Measurements from ENCODE around the gene DCAF4L1. TPM values are rescaled to one million over a fixed set of nuclear protein-coding genes. Genes with fewer than 3 reads are reported as not detected.
A peak's percentile ranks its signal among the peaks of the same experiment; 100 is the strongest.

DCAF4L1 gene
- total RNA-seq, 1 experiment from 2014 or later: 0.41 TPM

DNA sequence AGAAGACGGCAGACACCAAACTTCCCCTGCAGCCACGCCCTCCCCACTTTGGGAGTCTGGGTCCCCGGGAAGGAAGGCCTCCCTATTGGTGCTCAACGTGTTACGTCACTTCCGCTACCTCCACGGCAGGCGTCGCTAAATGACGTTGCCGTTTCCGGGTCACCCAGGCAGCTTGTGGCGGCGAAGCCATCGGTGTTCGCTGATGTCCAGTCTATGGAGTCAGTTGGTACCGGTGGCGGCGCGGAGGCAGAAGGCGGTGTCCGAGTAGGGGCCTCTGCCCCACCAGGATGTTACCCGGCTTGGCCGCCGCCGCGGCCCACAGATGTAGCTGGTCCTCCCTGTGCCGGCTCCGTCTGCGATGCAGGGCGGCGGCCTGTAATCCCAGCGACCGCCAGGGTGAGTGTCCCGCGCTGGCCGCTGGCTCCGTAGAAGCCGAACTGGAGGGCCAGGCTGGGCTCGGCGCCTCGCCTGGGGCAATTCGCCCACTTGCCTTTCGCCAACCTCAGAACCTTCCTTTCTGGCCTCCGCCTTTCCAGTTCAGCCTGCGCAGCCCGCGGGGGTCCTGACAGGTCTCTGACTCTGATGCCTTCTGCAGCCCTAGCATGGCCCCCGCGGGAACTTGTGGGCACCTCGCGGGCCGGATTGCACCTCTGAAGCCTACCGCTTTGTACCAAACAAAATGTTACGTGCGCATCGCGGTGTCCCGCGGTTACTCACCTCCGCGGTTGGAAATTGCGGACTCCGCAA lies 9.0 kb downstream of the DCAF4L1 start, which contains the start of gene SLC30A9:
Gene SLC30A9, plus strand, starts transcription at position 166 of the 747 bp plus-strand sequence. Its CDS starts 122 bp downstream, at position 288.
- ChIA-PET POLR2A (ENCODE audit: low non-redundant PET) (no interaction called here), CTCF (interaction anchor here (0.5 kb wide), 1 partner anchor 27 kb away, joined by 4 read pairs; no protein-coding TSS in a partner anchor)
- no peaks in the 10 kb centered on the region for H3K9me3 ChIP-seq (ENCODE audit: low read depth, low read length, poor library complexity, severe bottlenecking)
- intact Hi-C loops (cut with micrococcal nuclease; ENCODE audit: unreplicated experiment): no loop called here
- peak within 1 kb of the TSS; percentile 92 for H3K4me3 ChIP-seq (ENCODE audit: low read depth, low read length, poor library complexity, severe bottlenecking)
- H3K27ac ChIP-seq (ENCODE audit: low read depth, low read length, poor library complexity, severe bottlenecking): peak within 1 kb of the TSS; percentile 76
- no peaks in the 10 kb centered on the region for H3K36me3 ChIP-seq (ENCODE audit: insufficient read depth, low read length, poor library complexity, severe bottlenecking)
- BruUV-seq (replicated peaks): no TSS peak
- DNase-seq (ENCODE audit: low spot score): peak; percentile 96
- H3K4me1 ChIP-seq (ENCODE audit: insufficient read depth, low read length, poor library complexity, severe bottlenecking): peaks cover 10% of the 10 kb centered on the region
- H3K27me3 ChIP-seq (replicated peaks; ENCODE audit: insufficient read depth, low read depth, low read length, poor library complexity): no peaks in the 10 kb centered on the region
- TF ChIP-seq, protein P1, sequence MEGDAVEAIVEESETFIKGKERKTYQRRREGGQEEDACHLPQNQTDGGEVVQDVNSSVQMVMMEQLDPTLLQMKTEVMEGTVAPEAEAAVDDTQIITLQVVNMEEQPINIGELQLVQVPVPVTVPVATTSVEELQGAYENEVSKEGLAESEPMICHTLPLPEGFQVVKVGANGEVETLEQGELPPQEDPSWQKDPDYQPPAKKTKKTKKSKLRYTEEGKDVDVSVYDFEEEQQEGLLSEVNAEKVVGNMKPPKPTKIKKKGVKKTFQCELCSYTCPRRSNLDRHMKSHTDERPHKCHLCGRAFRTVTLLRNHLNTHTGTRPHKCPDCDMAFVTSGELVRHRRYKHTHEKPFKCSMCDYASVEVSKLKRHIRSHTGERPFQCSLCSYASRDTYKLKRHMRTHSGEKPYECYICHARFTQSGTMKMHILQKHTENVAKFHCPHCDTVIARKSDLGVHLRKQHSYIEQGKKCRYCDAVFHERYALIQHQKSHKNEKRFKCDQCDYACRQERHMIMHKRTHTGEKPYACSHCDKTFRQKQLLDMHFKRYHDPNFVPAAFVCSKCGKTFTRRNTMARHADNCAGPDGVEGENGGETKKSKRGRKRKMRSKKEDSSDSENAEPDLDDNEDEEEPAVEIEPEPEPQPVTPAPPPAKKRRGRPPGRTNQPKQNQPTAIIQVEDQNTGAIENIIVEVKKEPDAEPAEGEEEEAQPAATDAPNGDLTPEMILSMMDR (conservative IDR thresholded peaks at IDR 0.05; ENCODE audit: low read depth, low read length): 0 out of 2 replicates have a peak, but pooled peaks have one; percentile 33
- no peak for TF ChIP-seq EZH2 (IDR thresholded peaks at IDR 0.05; ENCODE audit: borderline replicate concordance, low read depth, low read length, poor library complexity, severe bottlenecking)

DNA sequence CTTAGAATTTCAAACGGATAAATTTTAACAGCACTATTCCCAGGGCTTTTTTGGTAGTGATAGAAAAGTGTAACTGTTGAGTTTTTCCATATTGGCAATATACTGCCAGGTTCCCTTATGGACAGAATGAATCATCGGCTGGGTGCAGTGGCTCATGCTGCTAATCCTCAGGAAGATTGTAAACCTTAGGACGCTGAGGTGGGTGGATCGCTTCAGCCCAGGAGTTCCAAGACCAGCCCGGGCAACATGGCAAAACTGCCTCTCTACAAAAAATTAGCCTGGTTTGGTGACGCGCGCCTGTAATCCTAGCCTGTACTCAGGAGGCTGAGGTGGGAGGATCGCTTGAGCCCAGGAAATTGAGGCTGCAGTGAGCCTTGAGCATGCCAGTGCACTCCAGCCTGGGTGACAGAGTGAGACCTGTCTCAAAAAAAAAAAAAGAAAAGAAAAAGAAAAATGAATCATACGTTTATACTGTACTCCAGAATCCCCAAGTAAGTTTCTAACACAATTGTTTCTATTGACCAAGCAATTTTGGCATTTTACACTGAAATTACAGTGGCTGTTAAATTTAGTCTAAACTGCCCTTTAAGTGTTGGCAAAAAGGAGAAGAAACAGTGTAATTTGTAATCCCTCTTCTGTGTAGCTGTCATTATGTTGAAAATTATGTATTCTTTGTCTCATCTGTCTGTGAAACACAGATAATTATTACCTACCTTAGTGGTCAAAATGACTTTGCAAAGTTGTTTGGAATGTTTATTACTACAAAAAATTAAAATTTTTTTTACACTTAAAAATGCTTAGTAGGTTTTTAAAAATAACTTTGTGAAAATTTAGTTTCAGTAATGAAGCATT lies 10.6 kb downstream of the DCAF4L1 start:
- Histone ChIP-seq H3K4me3 (ENCODE audit: low read depth, low read length, poor library complexity, severe bottlenecking) (peak overlapping the region; percentile 92), H3K27ac (ENCODE audit: low read depth, low read length, poor library complexity, severe bottlenecking) (no peak overlapping the region), H3K36me3 (ENCODE audit: insufficient read depth, low read length, poor library complexity, severe bottlenecking) (no peaks in the 10 kb centered on the region), H3K27me3 (replicated peaks; ENCODE audit: insufficient read depth, low read depth, low read length, poor library complexity) (no peaks in the 10 kb centered on the region), H3K9me3 (ENCODE audit: low read depth, low read length, poor library complexity, severe bottlenecking) (no peaks in the 10 kb centered on the region), H3K4me1 (ENCODE audit: insufficient read depth, low read length, poor library complexity, severe bottlenecking) (peaks cover 10% of the 10 kb centered on the region)
- TF ChIP-seq, protein P1 (conservative IDR thresholded peaks at IDR 0.05; ENCODE audit: low read depth, low read length): no peak
- no peak for TF ChIP-seq EZH2 (IDR thresholded peaks at IDR 0.05; ENCODE audit: borderline replicate concordance, low read depth, low read length, poor library complexity, severe bottlenecking)
- ChIA-PET CTCF (no interaction called here), POLR2A (ENCODE audit: low non-redundant PET) (no interaction called here)
- no TSS peak for BruUV-seq (replicated peaks)
- no peak for DNase-seq (ENCODE audit: low spot score)
- intact Hi-C loops (cut with micrococcal nuclease; ENCODE audit: unreplicated experiment): no loop called here

DNA sequence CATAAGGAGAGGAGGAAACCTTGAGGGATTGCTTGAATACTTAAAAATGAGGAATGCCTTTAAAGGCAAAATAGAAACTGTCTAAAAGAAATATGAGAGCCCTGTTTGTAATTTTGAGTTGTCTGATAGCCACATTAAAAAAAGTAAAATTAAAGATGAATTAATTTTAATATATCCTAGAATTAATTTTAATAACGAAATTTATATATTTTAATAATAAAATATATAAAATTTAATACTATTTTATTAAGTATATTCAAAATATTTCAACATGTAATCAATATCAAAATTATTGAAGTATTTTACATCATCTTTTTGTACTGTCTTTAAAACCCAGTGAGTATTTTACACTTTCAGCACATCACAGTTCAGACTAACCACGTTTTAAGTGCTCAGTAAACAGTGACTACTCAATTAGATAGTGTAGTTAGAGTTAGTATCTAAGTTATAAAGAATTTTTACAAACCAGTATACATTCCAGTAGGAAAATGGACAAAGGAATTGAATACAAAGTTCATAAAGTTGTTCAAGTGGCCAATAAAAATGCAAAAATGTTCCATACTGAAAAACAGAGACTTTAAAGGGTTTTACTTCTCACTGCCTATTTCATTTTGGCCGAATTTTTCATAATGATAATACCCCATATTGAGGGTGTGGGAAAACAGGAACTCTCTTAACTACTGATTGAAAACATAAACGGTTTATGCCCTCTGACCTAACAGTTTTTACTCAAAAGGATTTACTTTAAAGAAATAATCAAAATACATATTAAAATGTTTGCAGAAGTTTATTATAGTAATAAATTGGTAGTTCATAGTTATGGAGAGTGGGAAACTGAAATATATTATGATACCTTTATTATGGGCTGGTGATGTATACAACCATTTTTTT lies 11.7 kb downstream of the DCAF4L1 start:
- peaks cover 10% of the 10 kb centered on the region for H3K4me1 ChIP-seq (ENCODE audit: insufficient read depth, low read length, poor library complexity, severe bottlenecking)
- no peaks in the 10 kb centered on the region for H3K9me3 ChIP-seq (ENCODE audit: low read depth, low read length, poor library complexity, severe bottlenecking)
- ChIA-PET CTCF (no interaction called here), POLR2A (ENCODE audit: low non-redundant PET) (no interaction called here)
- H3K36me3 ChIP-seq (ENCODE audit: insufficient read depth, low read length, poor library complexity, severe bottlenecking): no peaks in the 10 kb centered on the region
- TF ChIP-seq, protein P1 (conservative IDR thresholded peaks at IDR 0.05; ENCODE audit: low read depth, low read length): no peak
- TF ChIP-seq EZH2 (IDR thresholded peaks at IDR 0.05; ENCODE audit: borderline replicate concordance, low read depth, low read length, poor library complexity, severe bottlenecking): no peak
- no peak overlapping the region for H3K27ac ChIP-seq (ENCODE audit: low read depth, low read length, poor library complexity, severe bottlenecking)
- H3K4me3 ChIP-seq (ENCODE audit: low read depth, low read length, poor library complexity, severe bottlenecking): no peak overlapping the region
- BruUV-seq (replicated peaks): no TSS peak
- no peaks in the 10 kb centered on the region for H3K27me3 ChIP-seq (replicated peaks; ENCODE audit: insufficient read depth, low read depth, low read length, poor library complexity)
- DNase-seq (ENCODE audit: low spot score): no peak
- intact Hi-C loops (cut with micrococcal nuclease; ENCODE audit: unreplicated experiment): no loop called here

All from A673 (cell line).